Smooth muscle cell (in vitro differentiated cells): ENCODE results near the gene GMDS. TPM values are rescaled to one million over a fixed set of nuclear protein-coding genes. Genes with fewer than 3 reads are reported as not detected.

ENCODE experiments used
- DNase-seq: peaks from one replicate; lab custom pipeline; 2025; ENCODE audit not compliant: unreplicated experiment; lab: John Stamatoyannopoulos, UW
- H2AFZ ChIP-seq: fragments of 200-600 bp; sonication (generic); 2 replicates; pipeline ENCODE4 v1.6.0; 2016; ENCODE audit warnings: antibody characterized with exemption, low read depth, mild to moderate bottlenecking
- H3F3A ChIP-seq: fragments of 200-600 bp; sonication (generic); 2 replicates; pipeline ENCODE4 v1.6.0; 2017; ENCODE audit warnings: antibody characterized with exemption, low read depth
- H3K27ac ChIP-seq: fragments of 200-600 bp; sonication (generic); 2 replicates; pipeline ENCODE4 v1.5.1; 2016; ENCODE audit warnings: low read depth, mild to moderate bottlenecking
- H3K27me3 ChIP-seq: fragments of 200-600 bp; sonication (generic); 2 replicates; pipeline ENCODE4 v1.6.1; 2016; ENCODE audit warnings: low read depth, mild to moderate bottlenecking
- H3K36me3 ChIP-seq: fragments of 200-600 bp; sonication (generic); 2 replicates; pipeline ENCODE4 v1.5.1; 2016; ENCODE audit warnings: low read depth
- H3K4me1 ChIP-seq: fragments of 200-600 bp; sonication (generic); 2 replicates; pipeline ENCODE4 v1.5.1; 2016; ENCODE audit warnings: low read depth
- H3K4me2 ChIP-seq: fragments of 200-600 bp; sonication (generic); 2 replicates; pipeline ENCODE4 v1.6.0; 2016; ENCODE audit warnings: mild to moderate bottlenecking
- H3K4me3 ChIP-seq: fragments of 200-600 bp; sonication (generic); 2 replicates; pipeline ENCODE4 v1.5.1; 2016; ENCODE audit warnings: mild to moderate bottlenecking
- H3K79me2 ChIP-seq: fragments of 200-600 bp; sonication (generic); 2 replicates; pipeline ENCODE4 v1.6.0; 2016; ENCODE audit warnings: low read depth, mild to moderate bottlenecking
- H3K9ac ChIP-seq: fragments of 200-600 bp; sonication (generic); 2 replicates; pipeline ENCODE4 v1.6.0; 2016; ENCODE audit warnings: low read depth
- H3K9me3 ChIP-seq: fragments of 200-600 bp; sonication (generic); replicated peaks from 2 replicates; pipeline ENCODE4 v1.5.1; 2016; ENCODE audit warnings: low read depth
- H4K20me1 ChIP-seq: fragments of 200-600 bp; sonication (generic); 2 replicates; pipeline ENCODE4 v1.6.0; 2016; ENCODE audit warnings: low read depth
- CTCF ChIP-seq: fragments of 200-600 bp; sonication (generic); IDR thresholded peaks from 2 replicates; pipeline ENCODE4 v1.5.1; 2017; ENCODE audit warnings: borderline replicate concordance, mild to moderate bottlenecking, antibody characterized with exemption; ENCODE audit not compliant: insufficient read depth, poor library complexity, severe bottlenecking
- WGBS: methylation state at CpG from one replicate; pipeline ENCODE4 v1.1.7; 2016; ENCODE audit warnings: low lambda C conversion rate; 5-methylcytosine and 5-hydroxymethylcytosine counted together
- polyA plus RNA-seq: library from polyadenylated mRNA; unstranded; fragments of >200 nt; fragmentation: Nextera tagmentation; extraction: Ambion mirVana; gene quantifications from 2 replicates; pipeline ENCODE4 v1.2.1, GENCODE V29; 2016
- total RNA-seq: library from RNA; depleted of rRNA; stranded (reverse); fragments of >200 nt; gene quantifications from 2 replicates; pipeline ENCODE4 v1.2.3, GENCODE V29; 2014

Gene GMDS
- total and polyA plus RNA-seq, 2 experiments from 2014 or later = 3.7 to 8.5 TPM

GRCh38 chr6:1622851-1623768, 622.3 kb downstream of the GMDS start:
- 47% methylated on average over 8 of the region's 8 CpGs for whole genome bisulfite sequencing
- Histone ChIP-seq H3F3A (no peaks in the 10 kb centered on the region), H3K4me3 (no peak overlapping the region)

GRCh38 chr6:1622220-1622850, 623.1 kb downstream of the GMDS start:
- Histone ChIP-seq H3K4me1 (peaks cover 21% of the 10 kb centered on the region), H3K9ac (no peak overlapping the region), H3K27ac (no peak overlapping the region), H3K9me3 (no peaks in the 10 kb centered on the region), H3F3A (no peaks in the 10 kb centered on the region), H3K79me2 (no peaks in the 10 kb centered on the region), H2AFZ (no peak overlapping the region), H4K20me1 (no peaks in the 10 kb centered on the region), H3K36me3 (no peaks in the 10 kb centered on the region), H3K4me3 (no peak overlapping the region), H3K27me3 (peaks cover 100% of the 10 kb centered on the region), H3K4me2 (no peak overlapping the region)
- DNase-seq = no peak
- no peak for TF ChIP-seq CTCF
- WGBS = 72% methylated on average over 15 of the region's 15 CpGs

More at GRCh38 chr6:1622851-1623768, 622.3 kb downstream of the GMDS start:
- Histone ChIP-seq H3K9ac (no peak overlapping the region), H2AFZ (no peak overlapping the region), H4K20me1 (no peaks in the 10 kb centered on the region), H3K4me1 (peaks cover 21% of the 10 kb centered on the region), H3K36me3 (no peaks in the 10 kb centered on the region), H3K27ac (no peak overlapping the region), H3K27me3 (peaks cover 100% of the 10 kb centered on the region), H3K79me2 (no peaks in the 10 kb centered on the region), H3K4me2 (no peak overlapping the region), H3K9me3 (no peaks in the 10 kb centered on the region)
- TF ChIP-seq CTCF = no peak
- DNase-seq = no peak

- Histone ChIP-seq H4K20me1 (no peaks in the 10 kb centered on the region), H3K27me3 (peaks cover 100% of the 10 kb centered on the region), H3K9me3 (no peaks in the 10 kb centered on the region), H3K79me2 (no peaks in the 10 kb centered on the region), H3K36me3 (no peaks in the 10 kb centered on the region), H3K9ac (no peak overlapping the region), H3F3A (no peaks in the 10 kb centered on the region), H3K27ac (no peak overlapping the region), H2AFZ (no peak overlapping the region), H3K4me3 (no peak overlapping the region), H3K4me1 (peaks cover 21% of the 10 kb centered on the region), H3K4me2 (no peak overlapping the region)
- TF ChIP-seq CTCF = no peak
- 16% methylated on average over 30 of the region's 30 CpGs for WGBS
- DNase-seq = no peak
Observed at GRCh38 chr6:1621070-1621701, 624.2 kb downstream of the GMDS start.
